SH-SY5Y (cell line): ENCODE data around the gene RADX.

Source experiments
- GATA2 ChIP-seq: IDR thresholded peaks from 2 replicates; pipeline ENCODE4 v1.6.1; 2011; ENCODE audit warnings: mild to moderate bottlenecking, low read depth, low read length
- GATA3 ChIP-seq: IDR thresholded peaks from 2 replicates; pipeline ENCODE4 v1.6.1; 2011; ENCODE audit warnings: low read depth, mild to moderate bottlenecking, low read length, moderate library complexity

RADX gene

GRCh38 chrX:106611679-106612392, at the start of gene RADX:
RADX (plus strand) TSS chrX:106611978; CDS start chrX:106612081, 103 bp downstream.
- no peak for TF ChIP-seq GATA3
- TF ChIP-seq GATA2: no peak

GRCh38 chrX:106564986-106565385, 46.8 kb upstream of the RADX start:
- TF ChIP-seq GATA2 (no peak), GATA3 (no peak)

- TF ChIP-seq GATA2: no peak
- TF ChIP-seq GATA3: no peak
Measured at GRCh38 chrX:106566362-106566761, 45.4 kb upstream of the RADX start.

- TF ChIP-seq GATA2 (no peak), GATA3 (no peak)
Measured at GRCh38 chrX:106581856-106582255, 29.9 kb upstream of the RADX start.

- TF ChIP-seq GATA2: no peak
- no peak for TF ChIP-seq GATA3
Measured at GRCh38 chrX:106585478-106585877, 26.3 kb upstream of the RADX start.

- no peak for TF ChIP-seq GATA2
- no peak for TF ChIP-seq GATA3
Measured at GRCh38 chrX:106588801-106589200, 23.0 kb upstream of the RADX start.

GRCh38 chrX:106599411-106599810, 12.4 kb upstream of the RADX start:
- TF ChIP-seq GATA2 (no peak), GATA3 (no peak)

GRCh38 chrX:106606571-106606970, 5.2 kb upstream of the RADX start:
- TF ChIP-seq GATA2 (no peak), GATA3 (no peak)

GRCh38 chrX:106608016-106608415, 3.8 kb upstream of the RADX start:
- TF ChIP-seq GATA3 (no peak), GATA2 (no peak)

- TF ChIP-seq GATA3: no peak
- TF ChIP-seq GATA2: no peak
Measured at GRCh38 chrX:106611317-106611678, 480 bp upstream of the RADX start.

GRCh38 chrX:106612393-106612763, 600 bp downstream of the RADX start:
- TF ChIP-seq GATA2 (no peak), GATA3 (no peak)

GRCh38 chrX:106613277-106613676, 1.5 kb downstream of the RADX start:
- TF ChIP-seq GATA3: no peak
- TF ChIP-seq GATA2: no peak

- TF ChIP-seq GATA3 (no peak), GATA2 (no peak)
Measured at GRCh38 chrX:106615041-106615440, 3.3 kb downstream of the RADX start.

- TF ChIP-seq GATA2 (no peak), GATA3 (no peak)
Measured at GRCh38 chrX:106619797-106620196, 8.0 kb downstream of the RADX start.

GRCh38 chrX:106621836-106622235, 10.1 kb downstream of the RADX start:
- TF ChIP-seq GATA3 (no peak), GATA2 (no peak)

- TF ChIP-seq GATA2: no peak
- no peak for TF ChIP-seq GATA3
Measured at GRCh38 chrX:106626789-106627188, 15.0 kb downstream of the RADX start.

- no peak for TF ChIP-seq GATA2
Measured at GRCh38 chrX:106631615-106632014, 19.8 kb downstream of the RADX start.
